RCC 7860 (cell line): ENCODE data around the gene NXPH1.

Experiments
- DNase-seq: peaks from one replicate; pipeline ENCODE4 v3.0.0-alpha.2; 2015; ENCODE audit warnings: low spot score
- FAIRE-seq: peaks from 2 replicates; lab custom pipeline; 2012; peaks lifted over from hg19 to GRCh38; lab: Jason Lieb, UNC

NXPH1 gene

GRCh38 chr7:8435590-8436545, 2.5 kb downstream of the NXPH1 start:
- FAIRE-seq (no peak), DNase-seq (no peak)

- DNase-seq, result peak; percentile 24
- no peak for FAIRE-seq
Observed at GRCh38 chr7:8436965-8437364, 3.6 kb downstream of the NXPH1 start.

GRCh38 chr7:8437606-8438005, 4.2 kb downstream of the NXPH1 start:
- FAIRE-seq, result no peak
- no peak for DNase-seq

- no peak for FAIRE-seq
- no peak for DNase-seq
Observed at GRCh38 chr7:8440670-8441069, 7.3 kb downstream of the NXPH1 start.

- no peak for FAIRE-seq
Observed at GRCh38 chr7:8441106-8441965, 7.9 kb downstream of the NXPH1 start.

GRCh38 chr7:8442051-8442813, 8.8 kb downstream of the NXPH1 start:
- DNase-seq (no peak), FAIRE-seq (no peak)

More at GRCh38 chr7:8441106-8441965, 7.9 kb downstream of the NXPH1 start:
- DNase-seq, result no peak

GRCh38 chr7:8442814-8443304, 9.4 kb downstream of the NXPH1 start:
- no peak for DNase-seq
- no peak for FAIRE-seq

- FAIRE-seq (no peak), DNase-seq (no peak)
Observed at GRCh38 chr7:8443576-8444467, 10.4 kb downstream of the NXPH1 start.

- FAIRE-seq, result no peak
- no peak for DNase-seq
Observed at GRCh38 chr7:8444468-8444769, 11.0 kb downstream of the NXPH1 start.

- DNase-seq (no peak), FAIRE-seq (no peak)
Observed at GRCh38 chr7:8453535-8453934, 20.1 kb downstream of the NXPH1 start.

GRCh38 chr7:8455426-8455825, 22.0 kb downstream of the NXPH1 start:
- DNase-seq (no peak), FAIRE-seq (no peak)

- no peak for FAIRE-seq
- no peak for DNase-seq
Observed at GRCh38 chr7:8462309-8462708, 28.9 kb downstream of the NXPH1 start.

GRCh38 chr7:8465338-8465737, 31.9 kb downstream of the NXPH1 start:
- FAIRE-seq, result no peak
- DNase-seq, result no peak

GRCh38 chr7:8480527-8480926, 47.1 kb downstream of the NXPH1 start:
- peak; percentile 94 for FAIRE-seq
- peak; percentile 88 for DNase-seq

GRCh38 chr7:8481096-8481495, 47.7 kb downstream of the NXPH1 start:
- no peak for FAIRE-seq
- peak; percentile 23 for DNase-seq

GRCh38 chr7:8481752-8482446, 48.5 kb downstream of the NXPH1 start:
- FAIRE-seq (no peak), DNase-seq (no peak)

- DNase-seq, result no peak
- FAIRE-seq, result peak; percentile 72
Observed at GRCh38 chr7:8490391-8491045, 57.1 kb downstream of the NXPH1 start.

- FAIRE-seq (no peak), DNase-seq (no peak)
Observed at GRCh38 chr7:8491106-8491505, 57.7 kb downstream of the NXPH1 start.
